A549 (cell line): ENCODE data around the gene EPS15. TPM values are rescaled to one million over a fixed set of nuclear protein-coding genes. Genes with fewer than 3 reads are reported as not detected.

Source experiments
- ATAC-seq, 2 experiments: fragments of 200-7000 bp in 1 of 2; fragments of >200 bp in 1 of 2; cut with Nextera tagmentation in 1 of 2; cut with Tn5 transposase in 1 of 2; 3 replicates each; pipeline versions ENCODE4 v1.8.0 to v1.9.1; 2018 to 2020; ENCODE audit warnings: mild to moderate bottlenecking in 1 of 2, moderate library complexity in 1 of 2
- CTCF ChIA-PET: fragments of 300-600 bp; sonication (Branson Sonifier 250); formaldehyde crosslinking; extraction: SDS; loops from one replicate; lab custom pipeline; 2021; ENCODE audit warnings: antibody characterized with exemption, inconsistent platforms; lab: Yijun Ruan, JAX
- POLR2A ChIA-PET: fragments of 350-600 bp; formaldehyde crosslinking; extraction: SDS; loops from one replicate; lab custom pipeline; 2021; ENCODE audit warnings: antibody characterized with exemption, inconsistent platforms; lab: Yijun Ruan, JAX
- DNase-seq, 2 experiments: peaks; one replicate each; pipeline versions ENCODE4 v3.0.0 to v3.0.0-alpha.2; 2011 to 2016; ENCODE audit warnings: low read depth in 1 of 2, low spot score in 1 of 2
- FAIRE-seq: peaks from 2 replicates; lab custom pipeline; 2011; peaks lifted over from hg19 to GRCh38; lab: Jason Lieb, UNC
- H3K27ac ChIP-seq, 2 experiments: fragments of >200 bp; sonication (Bioruptor Twin); formaldehyde crosslinking; 3 replicates each; pipeline ENCODE4 v1.5.1; 2016 to 2017
- H3K4me1 ChIP-seq: fragments of >200 bp; sonication (Bioruptor Twin); formaldehyde crosslinking; 3 replicates; pipeline ENCODE4 v1.6.1; 2016
- H3K4me2 ChIP-seq: fragments of >200 bp; sonication (Bioruptor Twin); formaldehyde crosslinking; 3 replicates; pipeline ENCODE4 v1.6.1; 2016
- H3K4me3 ChIP-seq: fragments of >200 bp; sonication (Bioruptor Twin); formaldehyde crosslinking; 3 replicates; pipeline ENCODE4 v1.5.1; 2016
- H3K9me3 ChIP-seq: fragments of >200 bp; sonication (Bioruptor Twin); formaldehyde crosslinking; 3 replicates; pipeline ENCODE4 v1.6.1; 2016
- BHLHE40 ChIP-seq: IDR thresholded peaks from 2 replicates; pipeline ENCODE4 v1.6.1; 2012; ENCODE audit warnings: low read depth, low read length, inconsistent platforms
- CTCF ChIP-seq: fragments of >200 bp; sonication (Bioruptor Twin); formaldehyde crosslinking; IDR thresholded peaks from 3 replicates; pipeline ENCODE4 v1.5.1; 2016
- EHF ChIP-seq: fragments of 250-450 bp; sonication (Bioruptor Pico); IDR thresholded peaks from 2 replicates; pipeline ENCODE4 v1.5.0; 2020; ENCODE audit warnings: mild to moderate bottlenecking
- ESRRA ChIP-seq: fragments of 150-350 bp; IDR thresholded peaks from 2 replicates; pipeline ENCODE4 v1.6.1; 2014; ENCODE audit warnings: mild to moderate bottlenecking, low read length, borderline replicate concordance
- FOSB ChIP-seq: fragments of 250-450 bp; sonication (Bioruptor Pico); IDR thresholded peaks from 2 replicates; pipeline ENCODE4 v1.5.0; 2020; ENCODE audit warnings: mild to moderate bottlenecking, moderate library complexity
- FOXS1 ChIP-seq: fragments of 250-450 bp; sonication (Bioruptor Pico); IDR thresholded peaks from 2 replicates; pipeline ENCODE4 v1.5.0; 2020; ENCODE audit warnings: mild to moderate bottlenecking, moderate library complexity
- HES2 ChIP-seq: fragments of >200 bp; sonication (Bioruptor Twin); formaldehyde crosslinking; IDR thresholded peaks from 2 replicates; pipeline ENCODE4 v1.6.1; 2016
- HEYL ChIP-seq: fragments of 250-450 bp; sonication (Bioruptor Pico); IDR thresholded peaks from 2 replicates; pipeline ENCODE4 v1.8.0; 2021; ENCODE audit warnings: mild to moderate bottlenecking, moderate library complexity
- JUNB ChIP-seq: fragments of >200 bp; sonication (Bioruptor Twin); formaldehyde crosslinking; IDR thresholded peaks from 2 replicates; pipeline ENCODE4 v1.6.1; 2016
- KDM5A ChIP-seq: fragments of 200-600 bp; sonication (generic); IDR thresholded peaks from 2 replicates; pipeline ENCODE4 v1.6.1; 2016; ENCODE audit warnings: antibody characterized with exemption, mild to moderate bottlenecking
- MAFK ChIP-seq: fragments of 450-650 bp; IDR thresholded peaks from 2 replicates; pipeline ENCODE4 v1.6.1; 2014; ENCODE audit not compliant: partially characterized antibody
- MAZ ChIP-seq: fragments of 150-350 bp; IDR thresholded peaks from 2 replicates; pipeline ENCODE4 v1.6.1; 2014; ENCODE audit warnings: antibody characterized with exemption, low read depth, low read length, borderline replicate concordance
- MYC ChIP-seq: IDR thresholded peaks from 2 replicates; pipeline ENCODE4 v1.6.1; 2012; ENCODE audit warnings: mild to moderate bottlenecking, inconsistent platforms, low read length, improper control_type of control experiment, borderline replicate concordance
- NPAS2 ChIP-seq: fragments of 250-450 bp; sonication (Bioruptor Pico); IDR thresholded peaks from 2 replicates; pipeline ENCODE4 v1.8.0; 2022; ENCODE audit warnings: mild to moderate bottlenecking, moderate library complexity, borderline replicate concordance
- PBX3 ChIP-seq: IDR thresholded peaks from 2 replicates; pipeline ENCODE4 v1.6.1; 2012
- POLR2A ChIP-seq: IDR thresholded peaks from 2 replicates; pipeline ENCODE4 v1.6.1; 2012; ENCODE audit warnings: mild to moderate bottlenecking, low read length
- RAD21 ChIP-seq, 2 experiments: fragments of >200 bp in 1 of 2; sonication (Bioruptor Twin) in 1 of 2; formaldehyde crosslinking in 1 of 2; IDR thresholded peaks in 1 of 2; conservative IDR thresholded peaks in 1 of 2; 2 replicates in 1 of 2; 3 replicates in 1 of 2; pipeline ENCODE4 v1.6.1; 2012 to 2018; ENCODE audit warnings: inconsistent platforms in 1 of 2
- RCOR1 ChIP-seq: fragments of 150-350 bp; IDR thresholded peaks from 2 replicates; pipeline ENCODE4 v1.6.1; 2014; ENCODE audit warnings: antibody characterized with exemption, low read length, low read depth
- RFX5 ChIP-seq: fragments of 450-650 bp; IDR thresholded peaks from 2 replicates; pipeline ENCODE4 v1.7.1; 2014; ENCODE audit warnings: antibody characterized with exemption, mild to moderate bottlenecking, moderate library complexity
- RNF2 ChIP-seq: fragments of 200-600 bp; sonication (generic); IDR thresholded peaks from 2 replicates; pipeline ENCODE4 v1.6.1; 2016; ENCODE audit warnings: low read depth, mild to moderate bottlenecking, antibody characterized with exemption, moderate library complexity, borderline replicate concordance
- SMC3 ChIP-seq: fragments of >200 bp; sonication (Bioruptor Twin); formaldehyde crosslinking; IDR thresholded peaks from 3 replicates; pipeline ENCODE4 v1.6.1; 2018; ENCODE audit warnings: inconsistent platforms
- TFCP2L1 ChIP-seq: fragments of 250-450 bp; sonication (Bioruptor Pico); IDR thresholded peaks from 2 replicates; pipeline ENCODE4 v1.5.0; 2021; ENCODE audit warnings: mild to moderate bottlenecking
- TP53 ChIP-seq: fragments of 250-450 bp; sonication (Bioruptor Pico); IDR thresholded peaks from 2 replicates; pipeline ENCODE4 v1.5.0; 2021; ENCODE audit warnings: mild to moderate bottlenecking, moderate library complexity
- USF2 ChIP-seq: fragments of 450-650 bp; IDR thresholded peaks from 2 replicates; pipeline ENCODE4 v1.6.1; 2014; ENCODE audit warnings: antibody characterized with exemption
- ZNF302 ChIP-seq: fragments of 250-450 bp; sonication (Bioruptor Pico); IDR thresholded peaks from 2 replicates; pipeline ENCODE4 v1.9.0; 2021; ENCODE audit warnings: inconsistent platforms, mild to moderate bottlenecking, moderate library complexity
- WGBS: methylation state at CpG from one replicate; pipeline ENCODE4 v1.1.6; 2017; ENCODE audit errors: missing lambda C conversion rate; 5-methylcytosine and 5-hydroxymethylcytosine counted together
- polyA plus RNA-seq, 4 experiments: library from polyadenylated mRNA; depleted of rRNA in 3 of 4; stranded (reverse); fragments of >200 nt; fragmentation: RNase III in 1 of 4; extraction: RNeasy Plus Mini Kit Qiagen cat#74134 plus additional on column Dnase treatment in 1 of 4; gene quantifications; 2 replicates in 3 of 4; 3 replicates in 1 of 4; pipeline ENCODE4 v1.2.3, GENCODE V29; 2011 to 2017

The EPS15 gene
- polyA plus RNA-seq, 2 of the 4 experiments (the other 2 are of a cell fraction): 10.9 to 35.4 TPM

GRCh38 chr1:51433269-51433971 lies 85.6 kb downstream of the EPS15 start:
- no peak for TF ChIP-seq POLR2A
- no peak for TF ChIP-seq KDM5A
- no peak for TF ChIP-seq FOSB (CRISPR knock-in tag)
- TF ChIP-seq MAFK: no peak
- TF ChIP-seq RCOR1: no peak
- no peak for TF ChIP-seq JUNB
- no peak for TF ChIP-seq EHF (CRISPR knock-in tag)
- no peak for TF ChIP-seq HES2
- no peak for TF ChIP-seq MAZ
- no peak for TF ChIP-seq RNF2
- no peak for TF ChIP-seq BHLHE40
- TF ChIP-seq CTCF: no peak
- no peak for TF ChIP-seq NPAS2
- no peak for TF ChIP-seq USF2
- no peak for TF ChIP-seq SMC3
- TF ChIP-seq ESRRA: no peak
- no peak overlapping the region for H3K4me2 ChIP-seq
- H3K4me3 ChIP-seq: no peak overlapping the region
- no peak for DNase-seq
- CTCF ChIA-PET: no interaction called here
- no peaks in the 10 kb centered on the region for H3K9me3 ChIP-seq
- POLR2A ChIA-PET: no interaction called here
- H3K27ac ChIP-seq: no peak overlapping the region
- WGBS: 82% methylated on average over 4 of the region's 4 CpGs
- no peak for FAIRE-seq
- no peaks in the 10 kb centered on the region for H3K4me1 ChIP-seq
- no peak for ATAC-seq

- ChIA-PET CTCF (no interaction called here), POLR2A (no interaction called here)
- FAIRE-seq: no peak
- Histone ChIP-seq H3K4me3 (no peak overlapping the region), H3K4me1 (no peaks in the 10 kb centered on the region), H3K9me3 (no peaks in the 10 kb centered on the region), H3K4me2 (no peak overlapping the region), H3K27ac (no peak overlapping the region)
- ATAC-seq: no peak
- no peak for TF ChIP-seq RFX5
- TF ChIP-seq MYC: no peak
- no peak for TF ChIP-seq TP53
- no peak for TF ChIP-seq ESRRA
- TF ChIP-seq TFCP2L1 (CRISPR knock-in tag): no peak
- TF ChIP-seq RAD21 (conservative IDR thresholded peaks at IDR 0.05 in 1 of 2, IDR thresholded peaks at IDR 0.05 in 1 of 2): no peak
- no peak for TF ChIP-seq HEYL (CRISPR knock-in tag)
- TF ChIP-seq KDM5A: no peak
- TF ChIP-seq HES2: no peak
- no peak for TF ChIP-seq SMC3
- TF ChIP-seq PBX3: no peak
- TF ChIP-seq ZNF302 (CRISPR knock-in tag): no peak
- no peak for TF ChIP-seq FOXS1
- DNase-seq: no peak
Measured at GRCh38 chr1:51432146-51432545, 86.9 kb downstream of the EPS15 start.
